GM13977 (cell line): ENCODE data around the gene CEP192.
A peak's percentile ranks its signal among the peaks of the same experiment; 100 is the strongest.

Experiments used
- DNase-seq: peaks from one replicate; pipeline ENCODE4 v3.0.0; 2012; ENCODE audit warnings: low spot score
- in situ Hi-C: fragments of 300-500 bp; cut with MboI; formaldehyde crosslinking; loops from one replicate; pipeline ENCODE4 v1.12.0; 2022; ENCODE audit warnings: low sequenced_read_pairs, low pct_unique_long_range_greater_than_20kb, mixed read lengths, inconsistent platforms; ENCODE audit not compliant: unreplicated experiment
- TF ChIP-seq, protein P1 (sequence below): IDR thresholded peaks from 2 replicates; pipeline ENCODE4 v1.5.1; 2012; ENCODE audit warnings: mild to moderate bottlenecking, control low read depth; ENCODE audit not compliant: insufficient read depth; ENCODE audit errors: extremely low read depth, missing control alignments

CEP192 gene

GRCh38 chr18:12948050-12948804 lies 42.9 kb upstream of the CEP192 start:
- DNase-seq: peak; percentile 91
- TF ChIP-seq, protein P1, sequence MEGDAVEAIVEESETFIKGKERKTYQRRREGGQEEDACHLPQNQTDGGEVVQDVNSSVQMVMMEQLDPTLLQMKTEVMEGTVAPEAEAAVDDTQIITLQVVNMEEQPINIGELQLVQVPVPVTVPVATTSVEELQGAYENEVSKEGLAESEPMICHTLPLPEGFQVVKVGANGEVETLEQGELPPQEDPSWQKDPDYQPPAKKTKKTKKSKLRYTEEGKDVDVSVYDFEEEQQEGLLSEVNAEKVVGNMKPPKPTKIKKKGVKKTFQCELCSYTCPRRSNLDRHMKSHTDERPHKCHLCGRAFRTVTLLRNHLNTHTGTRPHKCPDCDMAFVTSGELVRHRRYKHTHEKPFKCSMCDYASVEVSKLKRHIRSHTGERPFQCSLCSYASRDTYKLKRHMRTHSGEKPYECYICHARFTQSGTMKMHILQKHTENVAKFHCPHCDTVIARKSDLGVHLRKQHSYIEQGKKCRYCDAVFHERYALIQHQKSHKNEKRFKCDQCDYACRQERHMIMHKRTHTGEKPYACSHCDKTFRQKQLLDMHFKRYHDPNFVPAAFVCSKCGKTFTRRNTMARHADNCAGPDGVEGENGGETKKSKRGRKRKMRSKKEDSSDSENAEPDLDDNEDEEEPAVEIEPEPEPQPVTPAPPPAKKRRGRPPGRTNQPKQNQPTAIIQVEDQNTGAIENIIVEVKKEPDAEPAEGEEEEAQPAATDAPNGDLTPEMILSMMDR: no peak
- in situ Hi-C loops: loop anchor here (25.0 kb wide), 1 partner anchor 561 kb away; the partner anchor contains the start of gene AFG3L2

GRCh38 chr18:12958478-12958877 lies 32.7 kb upstream of the CEP192 start:
- in situ Hi-C loops: no loop called here
- no peak for DNase-seq
- TF ChIP-seq, protein P1: no peak

- DNase-seq: no peak
- TF ChIP-seq, protein P1: no peak
- in situ Hi-C loops: no loop called here
These were observed 30.8 kb upstream of the CEP192 start for GRCh38 chr18:12960395-12960794.

DNA sequence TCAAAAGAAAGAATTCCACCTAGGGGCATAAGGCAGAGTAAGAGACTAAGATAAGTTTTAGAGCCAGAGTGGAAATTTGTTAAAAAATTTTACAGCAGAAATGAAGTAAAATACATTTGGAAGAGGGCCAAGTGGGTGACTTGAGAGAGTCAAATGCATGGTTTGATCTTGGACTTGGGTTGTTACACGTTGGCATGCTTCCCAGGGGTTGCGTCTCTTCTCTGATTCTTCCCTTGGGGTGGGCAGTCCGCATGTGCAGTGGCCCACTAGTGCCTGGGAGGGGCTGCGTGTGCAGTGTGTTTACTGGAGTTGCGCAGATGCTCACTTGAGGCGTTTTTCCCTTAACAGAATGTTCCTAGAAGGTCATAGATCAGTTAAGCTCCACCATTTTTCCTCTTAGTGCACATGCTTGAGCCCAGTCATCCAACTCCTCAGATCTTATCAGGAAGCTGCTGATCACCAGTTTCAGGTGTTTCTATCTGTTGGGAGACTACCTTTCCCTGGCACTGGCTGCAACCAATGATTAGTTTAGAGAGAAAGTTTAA lies 30.2 kb upstream of the CEP192 start:
- TF ChIP-seq, protein P1: no peak
- in situ Hi-C loops: no loop called here

DNA sequence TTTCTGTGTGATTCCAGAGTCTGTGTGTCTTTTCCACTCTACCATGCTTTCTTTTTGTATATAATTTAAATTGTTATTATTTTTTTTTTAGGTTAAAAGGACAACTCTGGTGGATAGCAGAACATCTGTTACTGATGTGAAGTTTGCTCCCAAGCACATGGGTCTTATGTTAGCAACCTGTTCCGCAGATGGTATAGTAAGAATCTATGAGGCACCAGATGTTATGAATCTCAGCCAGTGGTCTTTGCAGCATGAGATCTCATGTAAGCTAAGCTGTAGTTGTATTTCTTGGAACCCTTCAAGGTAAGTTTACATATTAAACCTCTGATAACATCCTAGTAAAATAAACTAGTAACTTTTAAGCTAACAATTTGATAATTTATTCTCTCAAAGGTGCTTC lies 28.1 kb upstream of the CEP192 start:
- in situ Hi-C loops: no loop called here
- DNase-seq: no peak
- TF ChIP-seq, protein P1: no peak

More for the DNA sequence above, 30.2 kb upstream of the CEP192 start:
- no peak for DNase-seq

- TF ChIP-seq, protein P1: no peak
These were observed 23.0 kb upstream of the CEP192 start for GRCh38 chr18:12968115-12968514.

GRCh38 chr18:12968619-12969018 lies 22.5 kb upstream of the CEP192 start:
- in situ Hi-C loops: no loop called here
- no peak for DNase-seq
- TF ChIP-seq, protein P1: no peak

More at GRCh38 chr18:12968115-12968514, 23.0 kb upstream of the CEP192 start:
- in situ Hi-C loops: no loop called here
- no peak for DNase-seq
